Keratinocyte (primary cell): Measurements from ENCODE around the gene GJD2.

ENCODE experiments used
- EZH2 ChIP-seq: IDR thresholded peaks from one replicate; pipeline ENCODE4 v1.6.1; 2012; ENCODE audit warnings: inconsistent platforms, mild to moderate bottlenecking, low read length, moderate library complexity
- TF ChIP-seq, protein P1 (sequence below), 3 experiments: IDR thresholded peaks in 1 of 3; conservative IDR thresholded peaks in 1 of 3; optimal IDR thresholded peaks in 1 of 3; 2 replicates in 2 of 3; 3 replicates in 1 of 3; pipeline versions ENCODE3 to v1.5.1; 2011; ENCODE audit warnings: low read length in 3 of 3, mild to moderate bottlenecking in 3 of 3, moderate library complexity in 2 of 3, control low read depth in 1 of 3, inconsistent platforms in 1 of 3; ENCODE audit not compliant: insufficient read depth in 2 of 3; ENCODE audit errors: extremely low read depth in 1 of 3

DNA sequence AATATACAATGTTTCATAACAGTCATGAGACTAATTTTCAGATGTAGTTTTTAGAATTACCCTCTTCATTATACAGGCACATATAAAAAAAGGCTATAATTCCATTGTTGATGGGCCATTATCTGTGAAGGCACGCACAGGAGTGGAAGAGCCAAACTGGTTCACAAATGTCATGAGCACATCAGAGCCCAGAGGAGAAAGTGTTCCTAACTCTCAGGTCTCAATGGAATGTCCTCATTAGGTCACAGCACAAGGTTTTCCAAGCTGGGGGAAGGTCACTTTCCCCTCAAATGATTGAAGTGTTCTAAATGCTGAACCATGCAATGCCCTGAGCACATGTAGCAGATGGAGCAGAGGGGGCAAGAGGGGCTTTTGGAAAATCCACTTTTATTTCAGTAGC is 41.2 kb downstream of the GJD2 start:
- TF ChIP-seq, protein P1, sequence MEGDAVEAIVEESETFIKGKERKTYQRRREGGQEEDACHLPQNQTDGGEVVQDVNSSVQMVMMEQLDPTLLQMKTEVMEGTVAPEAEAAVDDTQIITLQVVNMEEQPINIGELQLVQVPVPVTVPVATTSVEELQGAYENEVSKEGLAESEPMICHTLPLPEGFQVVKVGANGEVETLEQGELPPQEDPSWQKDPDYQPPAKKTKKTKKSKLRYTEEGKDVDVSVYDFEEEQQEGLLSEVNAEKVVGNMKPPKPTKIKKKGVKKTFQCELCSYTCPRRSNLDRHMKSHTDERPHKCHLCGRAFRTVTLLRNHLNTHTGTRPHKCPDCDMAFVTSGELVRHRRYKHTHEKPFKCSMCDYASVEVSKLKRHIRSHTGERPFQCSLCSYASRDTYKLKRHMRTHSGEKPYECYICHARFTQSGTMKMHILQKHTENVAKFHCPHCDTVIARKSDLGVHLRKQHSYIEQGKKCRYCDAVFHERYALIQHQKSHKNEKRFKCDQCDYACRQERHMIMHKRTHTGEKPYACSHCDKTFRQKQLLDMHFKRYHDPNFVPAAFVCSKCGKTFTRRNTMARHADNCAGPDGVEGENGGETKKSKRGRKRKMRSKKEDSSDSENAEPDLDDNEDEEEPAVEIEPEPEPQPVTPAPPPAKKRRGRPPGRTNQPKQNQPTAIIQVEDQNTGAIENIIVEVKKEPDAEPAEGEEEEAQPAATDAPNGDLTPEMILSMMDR (optimal IDR thresholded peaks at IDR 0.05 in 1 of 3, IDR thresholded peaks at IDR 0.05 in 1 of 3, conservative IDR thresholded peaks at IDR 0.05 in 1 of 3; ENCODE audit: extremely low read depth in 1 of 3, insufficient read depth in 2 of 3, low read length in 3 of 3) = no peak
- TF ChIP-seq EZH2 = no peak
